GM13976 (cell line): Measurements from ENCODE around the gene HBB.
"Not testable (repeated sequence)": the region's sequence is repeated elsewhere in the genome, so short reads cannot be mapped to it uniquely, and the experiment has no call there.

ENCODE experiments used
- DNase-seq: peaks from one replicate; pipeline ENCODE4 v3.0.0; 2012; ENCODE audit warnings: low spot score
- in situ Hi-C: fragments of 300-500 bp; cut with MboI; formaldehyde crosslinking; loops from one replicate; pipeline ENCODE4 v1.12.0; 2022; ENCODE audit warnings: low sequenced_read_pairs, mixed read lengths, inconsistent platforms; ENCODE audit not compliant: unreplicated experiment
- TF ChIP-seq, protein P1 (sequence below): IDR thresholded peaks from 2 replicates; pipeline ENCODE4 v1.5.1; 2012; ENCODE audit warnings: borderline replicate concordance, mild to moderate bottlenecking; ENCODE audit not compliant: insufficient read depth; ENCODE audit errors: extremely low read depth, missing control alignments, control extremely low read depth

Gene HBB

DNA sequence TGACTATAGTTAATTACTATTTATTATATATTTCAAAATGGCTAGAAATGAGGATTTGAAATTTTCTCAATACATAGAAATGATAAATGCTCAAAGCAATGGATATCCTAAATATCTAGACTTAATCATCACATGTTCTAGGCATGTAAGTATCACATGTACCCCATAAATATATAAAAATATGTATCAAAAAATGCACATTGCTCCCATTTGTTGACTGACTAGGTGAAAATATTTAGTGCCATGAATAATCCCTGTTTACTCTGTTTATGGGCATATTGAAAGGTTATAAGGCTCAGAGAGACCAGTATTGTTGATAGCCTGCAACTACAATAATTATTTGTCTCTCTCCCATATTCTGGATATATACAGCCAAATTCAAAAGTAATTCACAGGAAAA, 39.7 kb upstream of the HBB start:
- no peak for DNase-seq
- TF ChIP-seq, protein P1, sequence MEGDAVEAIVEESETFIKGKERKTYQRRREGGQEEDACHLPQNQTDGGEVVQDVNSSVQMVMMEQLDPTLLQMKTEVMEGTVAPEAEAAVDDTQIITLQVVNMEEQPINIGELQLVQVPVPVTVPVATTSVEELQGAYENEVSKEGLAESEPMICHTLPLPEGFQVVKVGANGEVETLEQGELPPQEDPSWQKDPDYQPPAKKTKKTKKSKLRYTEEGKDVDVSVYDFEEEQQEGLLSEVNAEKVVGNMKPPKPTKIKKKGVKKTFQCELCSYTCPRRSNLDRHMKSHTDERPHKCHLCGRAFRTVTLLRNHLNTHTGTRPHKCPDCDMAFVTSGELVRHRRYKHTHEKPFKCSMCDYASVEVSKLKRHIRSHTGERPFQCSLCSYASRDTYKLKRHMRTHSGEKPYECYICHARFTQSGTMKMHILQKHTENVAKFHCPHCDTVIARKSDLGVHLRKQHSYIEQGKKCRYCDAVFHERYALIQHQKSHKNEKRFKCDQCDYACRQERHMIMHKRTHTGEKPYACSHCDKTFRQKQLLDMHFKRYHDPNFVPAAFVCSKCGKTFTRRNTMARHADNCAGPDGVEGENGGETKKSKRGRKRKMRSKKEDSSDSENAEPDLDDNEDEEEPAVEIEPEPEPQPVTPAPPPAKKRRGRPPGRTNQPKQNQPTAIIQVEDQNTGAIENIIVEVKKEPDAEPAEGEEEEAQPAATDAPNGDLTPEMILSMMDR = no peak
- in situ Hi-C loops = no loop called here

- TF ChIP-seq, protein P1 = no peak
- DNase-seq = no peak
- in situ Hi-C loops = no loop called here
These were observed 39.0 kb upstream of the HBB start for GRCh38 chr11:5265832-5266231.

DNA sequence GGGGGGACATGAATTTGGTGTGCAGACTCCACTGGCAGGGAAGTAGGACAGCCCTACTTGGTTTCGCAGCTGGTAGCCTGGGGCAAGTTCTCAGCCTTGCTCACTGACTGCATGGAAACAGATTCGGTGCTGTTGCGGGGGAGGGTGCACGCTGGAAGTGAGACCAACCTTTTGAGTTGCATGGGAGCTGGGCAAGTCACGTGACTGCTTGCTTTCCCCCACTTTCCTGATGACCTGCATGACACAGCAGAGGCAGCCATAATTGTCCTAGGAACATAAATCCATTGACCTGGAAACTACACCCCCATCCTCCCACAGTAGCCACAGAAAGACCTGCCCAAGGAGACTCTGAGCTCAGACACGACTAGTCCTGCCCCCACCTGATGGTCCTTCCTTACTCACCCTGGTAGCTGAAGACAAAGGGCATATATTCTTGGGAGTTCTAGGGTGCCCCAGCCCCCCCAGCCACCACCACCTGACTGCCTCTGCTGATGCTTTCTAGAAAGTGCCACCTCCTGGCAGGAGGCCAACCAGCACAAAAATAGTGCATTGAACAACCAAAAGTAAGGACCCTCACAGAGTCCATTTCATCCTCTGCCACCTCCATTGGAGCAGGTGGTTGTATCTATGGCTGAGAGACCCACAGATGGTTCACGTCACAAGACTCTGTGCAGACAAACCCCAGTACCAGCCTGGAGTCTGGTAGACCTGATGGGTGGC, 31.8 kb upstream of the HBB start:
- in situ Hi-C loops = no loop called here
- TF ChIP-seq, protein P1 = no peak
- DNase-seq = no peak

DNA sequence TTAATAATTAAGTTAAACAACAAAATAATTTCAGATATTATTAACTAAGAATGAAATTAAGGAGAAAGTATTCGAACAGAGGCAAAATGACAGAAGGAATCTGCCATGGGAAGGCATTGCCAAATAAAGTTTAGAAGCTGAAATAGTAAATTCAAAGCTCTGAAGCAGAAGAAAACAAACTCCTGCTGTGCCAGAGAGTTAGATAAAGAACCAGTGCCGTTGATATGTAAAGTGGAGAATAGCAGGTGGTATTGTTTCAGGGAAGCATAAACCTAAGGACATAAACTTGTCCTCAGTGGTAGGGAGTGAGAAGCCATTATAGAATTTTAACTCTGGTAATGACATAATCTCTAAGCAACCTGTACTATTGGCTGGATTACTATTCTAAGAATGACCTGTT, 30.4 kb upstream of the HBB start:
- in situ Hi-C loops = no loop called here
- TF ChIP-seq, protein P1 = no peak
- DNase-seq = no peak

- DNase-seq, in situ Hi-C loops: not testable (repeated sequence)
These were observed 28.0 kb upstream of the HBB start, which contains the start of gene HBG2 for GRCh38 chr11:5254646-5255413. HBG2 (minus strand) TSS chr11:5254781; CDS start chr11:5254728, 53 bp downstream.

GRCh38 chr11:5254023-5254422, 27.2 kb upstream of the HBB start:
- DNase-seq, in situ Hi-C loops: not testable (repeated sequence)

DNA sequence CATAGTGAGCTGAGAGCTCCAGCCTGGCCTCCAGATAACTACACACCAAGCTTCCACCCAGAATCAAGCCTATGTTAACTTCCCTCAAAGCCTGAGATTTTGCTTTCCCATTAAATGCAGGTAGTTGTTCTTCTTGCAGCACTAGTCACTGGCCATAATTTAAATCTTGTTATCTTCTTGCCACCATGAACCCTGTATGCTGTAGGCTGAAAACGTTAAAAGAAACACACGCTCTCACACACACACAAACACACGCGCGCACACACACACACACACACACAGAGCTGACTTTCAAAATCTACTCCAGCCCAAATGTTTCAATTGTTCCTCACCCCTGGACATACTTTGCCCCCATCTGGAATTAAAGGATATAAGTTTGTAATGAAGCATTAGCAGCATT, 26.6 kb upstream of the HBB start:
- DNase-seq, in situ Hi-C loops: not testable (repeated sequence)

GRCh38 chr11:5252919-5253265, 26.0 kb upstream of the HBB start:
- no peak for DNase-seq
- TF ChIP-seq, protein P1 = no peak
- in situ Hi-C loops = no loop called here
